Endothelial cell (in vitro differentiated cells): ENCODE measurements around the gene RPA3. TPM values are rescaled to one million over a fixed set of nuclear protein-coding genes. Genes with fewer than 3 reads are reported as not detected.

Source experiments
- DNase-seq: peaks from one replicate; pipeline ENCODE4 v3.0.0; 2021; ENCODE audit warnings: low spot score
- H3K27ac Mint-ChIP-seq: one replicate; pipeline ENCODE4 v1.8.0; 2021; ENCODE audit warnings: mixed read lengths, inconsistent platforms; ENCODE audit not compliant: unreplicated experiment
- H3K27me3 Mint-ChIP-seq: one replicate; pipeline ENCODE4 v1.8.0; 2021; ENCODE audit warnings: mild to moderate bottlenecking, moderate library complexity, mixed read lengths, inconsistent platforms; ENCODE audit not compliant: unreplicated experiment
- H3K36me3 Mint-ChIP-seq: one replicate; pipeline ENCODE4 v1.8.0; 2021; ENCODE audit warnings: mild to moderate bottlenecking, low read depth, mixed read lengths, inconsistent platforms; ENCODE audit not compliant: unreplicated experiment
- H3K4me1 Mint-ChIP-seq: one replicate; pipeline ENCODE4 v1.8.0; 2021; ENCODE audit warnings: mild to moderate bottlenecking, mixed read lengths, inconsistent platforms; ENCODE audit not compliant: unreplicated experiment
- H3K4me3 Mint-ChIP-seq: one replicate; pipeline ENCODE4 v1.8.0; 2021; ENCODE audit warnings: mild to moderate bottlenecking, mixed read lengths, inconsistent platforms; ENCODE audit not compliant: unreplicated experiment
- H3K9me3 Mint-ChIP-seq: one replicate; pipeline ENCODE4 v1.8.0; 2021; ENCODE audit warnings: mixed read lengths, inconsistent platforms; ENCODE audit not compliant: unreplicated experiment
- CTCF ChIP-seq: fragments of 200-600 bp; sonication (generic); IDR thresholded peaks from one replicate; pipeline ENCODE4 v1.5.0; 2021; ENCODE audit warnings: antibody characterized with exemption; ENCODE audit not compliant: unreplicated experiment
- total RNA-seq: library from RNA; stranded (reverse); fragmentation: NEBNext Ultra II Directional; extraction: Animal tissue kit (Norgen Biotek cat#: 25700); gene quantifications from one replicate; pipeline ENCODE4 v1.2.1, GENCODE V29; 2021; ENCODE audit not compliant: unreplicated experiment

RPA3 gene
- total RNA-seq, 1 donor from 2014 or later, result 23.6 TPM

GRCh38 chr7:7761974-7762779, 43.8 kb upstream of the RPA3 start:
- DNase-seq, result no peak
- no peaks in the 10 kb centered on the region for H3K36me3 Mint-ChIP-seq
- no peak overlapping the region for H3K27ac Mint-ChIP-seq
- TF ChIP-seq CTCF, result no peak
- H3K4me3 Mint-ChIP-seq, result no peak overlapping the region
- H3K9me3 Mint-ChIP-seq, result no peaks in the 10 kb centered on the region
- peaks cover 1% of the 10 kb centered on the region for H3K27me3 Mint-ChIP-seq
- peaks cover 6% of the 10 kb centered on the region for H3K4me1 Mint-ChIP-seq

- DNase-seq, result no peak
- no peak for TF ChIP-seq CTCF
- Mint-ChIP-seq H3K9me3 (no peaks in the 10 kb centered on the region), H3K4me3 (no peak overlapping the region), H3K36me3 (no peaks in the 10 kb centered on the region), H3K27ac (no peak overlapping the region), H3K27me3 (peaks cover 1% of the 10 kb centered on the region), H3K4me1 (peaks cover 6% of the 10 kb centered on the region)
Observed at GRCh38 chr7:7761340-7761973, 43.0 kb upstream of the RPA3 start.

- H3K36me3 Mint-ChIP-seq, result no peaks in the 10 kb centered on the region
- peaks cover 1% of the 10 kb centered on the region for H3K27me3 Mint-ChIP-seq
- no peak for TF ChIP-seq CTCF
- H3K4me1 Mint-ChIP-seq, result peaks cover 6% of the 10 kb centered on the region
- H3K4me3 Mint-ChIP-seq, result no peak overlapping the region
- no peak for DNase-seq
- H3K27ac Mint-ChIP-seq, result no peak overlapping the region
- no peaks in the 10 kb centered on the region for H3K9me3 Mint-ChIP-seq
Observed at GRCh38 chr7:7757576-7757975, 39.2 kb upstream of the RPA3 start.

- no peaks in the 10 kb centered on the region for H3K9me3 Mint-ChIP-seq
- H3K27ac Mint-ChIP-seq, result no peak overlapping the region
- H3K4me1 Mint-ChIP-seq, result peaks cover 6% of the 10 kb centered on the region
- H3K27me3 Mint-ChIP-seq, result no peaks in the 10 kb centered on the region
- no peak for DNase-seq
- no peak for TF ChIP-seq CTCF
- no peak overlapping the region for H3K4me3 Mint-ChIP-seq
- H3K36me3 Mint-ChIP-seq, result no peaks in the 10 kb centered on the region
Observed at GRCh38 chr7:7756577-7756976, 38.2 kb upstream of the RPA3 start.
